Sigmoid colon (tissue), 4 donors: Measurements from ENCODE around the gene CRYGA.

ENCODE experiments used
- CTCF ChIP-seq, 4 experiments: fragments of 450-650 bp in 3 of 4; fragments of 200-600 bp in 1 of 4; IDR thresholded peaks; one replicate each; pipeline ENCODE4 v1.5.1; 2016 to 2019; ENCODE audit warnings: antibody characterized with exemption in 4 of 4, mild to moderate bottlenecking in 3 of 4, moderate library complexity in 2 of 4
- POLR2A ChIP-seq, 2 donors: fragments of 450-650 bp; IDR thresholded peaks; one replicate each; pipeline ENCODE4 v1.6.1; 2016; ENCODE audit warnings: antibody characterized with exemption in 2 of 2, mild to moderate bottlenecking in 2 of 2, moderate library complexity in 2 of 2
- POLR2AphosphoS5 ChIP-seq, 4 donors: sonication (generic); formaldehyde crosslinking; IDR thresholded peaks; one replicate each; pipeline ENCODE4 v1.6.1; 2017; ENCODE audit warnings: antibody characterized with exemption in 4 of 4

- TF ChIP-seq POLR2AphosphoS5 (IDR thresholded peaks at IDR 0.05) (no peak), CTCF (IDR thresholded peaks at IDR 0.05) (no peak), POLR2A (IDR thresholded peaks at IDR 0.05) (no peak)
These were observed 23.1 kb upstream of the CRYGA start for GRCh38 chr2:208186465-208186864.
